HepG2 (cell line): ENCODE measurements around the gene PPP2R5C.

Source experiments
- ARNT2 ChIP-seq: sonication (generic); formaldehyde crosslinking; IDR thresholded peaks from 2 replicates; pipeline ENCODE4 v1.8.0; 2022; ENCODE audit warnings: mild to moderate bottlenecking, low read depth, missing genetic modification reagents, moderate library complexity
- CTCF ChIP-seq: sonication (generic); formaldehyde crosslinking; IDR thresholded peaks from 2 replicates; pipeline ENCODE4 v1.5.0; 2020; ENCODE audit warnings: mild to moderate bottlenecking, missing genetic modification reagents, moderate library complexity
- JARID2 ChIP-seq: sonication (generic); formaldehyde crosslinking; IDR thresholded peaks from 2 replicates; pipeline ENCODE4 v1.8.1; 2023; ENCODE audit warnings: missing genetic modification reagents, inconsistent platforms; ENCODE audit not compliant: insufficient replicate concordance

GRCh38 chr14:101834800-101835547, 73.5 kb downstream of the PPP2R5C start:
- TF ChIP-seq ARNT2 (CRISPR knock-in tag) (no peak), JARID2 (CRISPR knock-in tag) (no peak), CTCF (CRISPR knock-in tag) (no peak)
